ENCODE results near the gene RIPK1. TPM values are rescaled to one million over a fixed set of nuclear protein-coding genes. Genes with fewer than 3 reads are reported as not detected.

The RIPK1 gene
- total and polyA plus RNA-seq, 9 of the 15 experiments (the other 6 are each of a cell fraction or from before 2014, with no cell fraction given) = 3.8 to 24.9 (median 17.7) TPM

GRCh38 chr6:3159805-3160781 lies 91.8 kb downstream of the RIPK1 start (continued):
- 0 out of 2 replicates have a peak, but pooled peaks have one; percentile 19 for TF ChIP-seq SREBF2 (CRISPR knock-in tag; IDR thresholded peaks at IDR 0.05)
- no peak for TF ChIP-seq GABPB2 (CRISPR knock-in tag; conservative IDR thresholded peaks at IDR 0.05)
- TF ChIP-seq BCOR (IDR thresholded peaks at IDR 0.05) = 0 out of 2 replicates have a peak, but pooled peaks have one; percentile 39
- peak; percentile 50 to 60 for TF ChIP-seq NRF1 (conservative IDR thresholded peaks at IDR 0.05 in 1 of 2, IDR thresholded peaks at IDR 0.05 in 1 of 2)
- TF ChIP-seq ZNF586 (CRISPR knock-in tag; conservative IDR thresholded peaks at IDR 0.05) = no peak
- TF ChIP-seq MEF2D (tag; conservative IDR thresholded peaks at IDR 0.05; ENCODE audit: low read depth) = no peak
- peak; percentile 45 for TF ChIP-seq HMGN3 (IDR thresholded peaks at IDR 0.05; ENCODE audit: borderline replicate concordance, extremely low read depth, insufficient read length, low read depth, low read length)
- TF ChIP-seq, protein P1, sequence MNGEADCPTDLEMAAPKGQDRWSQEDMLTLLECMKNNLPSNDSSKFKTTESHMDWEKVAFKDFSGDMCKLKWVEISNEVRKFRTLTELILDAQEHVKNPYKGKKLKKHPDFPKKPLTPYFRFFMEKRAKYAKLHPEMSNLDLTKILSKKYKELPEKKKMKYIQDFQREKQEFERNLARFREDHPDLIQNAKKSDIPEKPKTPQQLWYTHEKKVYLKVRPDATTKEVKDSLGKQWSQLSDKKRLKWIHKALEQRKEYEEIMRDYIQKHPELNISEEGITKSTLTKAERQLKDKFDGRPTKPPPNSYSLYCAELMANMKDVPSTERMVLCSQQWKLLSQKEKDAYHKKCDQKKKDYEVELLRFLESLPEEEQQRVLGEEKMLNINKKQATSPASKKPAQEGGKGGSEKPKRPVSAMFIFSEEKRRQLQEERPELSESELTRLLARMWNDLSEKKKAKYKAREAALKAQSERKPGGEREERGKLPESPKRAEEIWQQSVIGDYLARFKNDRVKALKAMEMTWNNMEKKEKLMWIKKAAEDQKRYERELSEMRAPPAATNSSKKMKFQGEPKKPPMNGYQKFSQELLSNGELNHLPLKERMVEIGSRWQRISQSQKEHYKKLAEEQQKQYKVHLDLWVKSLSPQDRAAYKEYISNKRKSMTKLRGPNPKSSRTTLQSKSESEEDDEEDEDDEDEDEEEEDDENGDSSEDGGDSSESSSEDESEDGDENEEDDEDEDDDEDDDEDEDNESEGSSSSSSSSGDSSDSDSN (IDR thresholded peaks at IDR 0.05; ENCODE audit: borderline replicate concordance in 1 of 2, low read depth in 2 of 2, low read length in 2 of 2) = peak in 1 of 2 experiments; percentile 54; a peak in 2 of 4 replicates
- no peak for TF ChIP-seq RNF2 (IDR thresholded peaks at IDR 0.05)
- no peak for TF ChIP-seq CC2D1A (IDR thresholded peaks at IDR 0.05)
- no peak for TF ChIP-seq KDM2B (CRISPR knock-in tag; IDR thresholded peaks at IDR 0.05)
- TF ChIP-seq, protein P2, sequence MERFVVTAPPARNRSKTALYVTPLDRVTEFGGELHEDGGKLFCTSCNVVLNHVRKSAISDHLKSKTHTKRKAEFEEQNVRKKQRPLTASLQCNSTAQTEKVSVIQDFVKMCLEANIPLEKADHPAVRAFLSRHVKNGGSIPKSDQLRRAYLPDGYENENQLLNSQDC (CRISPR knock-in tag; IDR thresholded peaks at IDR 0.05) = 0 out of 2 replicates have a peak, but pooled peaks have one; percentile 25
- TF ChIP-seq ZBTB7A (IDR thresholded peaks at IDR 0.05; ENCODE audit: borderline replicate concordance, control insufficient read depth, low read depth, low read length) = peak; percentile 67; the same call in 1 of the 2 replicates
- peak; percentile 52 for TF ChIP-seq MEIS2 (IDR thresholded peaks at IDR 0.05; ENCODE audit: partially characterized antibody)
- TF ChIP-seq, protein P3, sequence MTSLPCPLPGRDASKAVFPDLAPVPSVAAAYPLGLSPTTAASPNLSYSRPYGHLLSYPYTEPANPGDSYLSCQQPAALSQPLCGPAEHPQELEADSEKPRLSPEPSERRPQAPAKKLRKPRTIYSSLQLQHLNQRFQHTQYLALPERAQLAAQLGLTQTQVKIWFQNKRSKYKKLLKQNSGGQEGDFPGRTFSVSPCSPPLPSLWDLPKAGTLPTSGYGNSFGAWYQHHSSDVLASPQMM (CRISPR knock-in tag; IDR thresholded peaks at IDR 0.05) = no peak
- no peak for TF ChIP-seq KAT8 (IDR thresholded peaks at IDR 0.05; ENCODE audit: low read depth)
- TF ChIP-seq HCFC1 (IDR thresholded peaks at IDR 0.05; ENCODE audit: low read depth, low read length) = peak; percentile 19; the same call in 1 of the 2 replicates
- TF ChIP-seq, protein P4, sequence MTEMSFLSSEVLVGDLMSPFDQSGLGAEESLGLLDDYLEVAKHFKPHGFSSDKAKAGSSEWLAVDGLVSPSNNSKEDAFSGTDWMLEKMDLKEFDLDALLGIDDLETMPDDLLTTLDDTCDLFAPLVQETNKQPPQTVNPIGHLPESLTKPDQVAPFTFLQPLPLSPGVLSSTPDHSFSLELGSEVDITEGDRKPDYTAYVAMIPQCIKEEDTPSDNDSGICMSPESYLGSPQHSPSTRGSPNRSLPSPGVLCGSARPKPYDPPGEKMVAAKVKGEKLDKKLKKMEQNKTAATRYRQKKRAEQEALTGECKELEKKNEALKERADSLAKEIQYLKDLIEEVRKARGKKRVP (CRISPR knock-in tag; IDR thresholded peaks at IDR 0.05) = no peak
- TF ChIP-seq SREBF1 (IDR thresholded peaks at IDR 0.05; ENCODE audit: borderline replicate concordance, low read depth, low read length) = no peak
- no peak for TF ChIP-seq PHB (CRISPR knock-in tag; IDR thresholded peaks at IDR 0.05)
- TF ChIP-seq ZNF124 (CRISPR knock-in tag; IDR thresholded peaks at IDR 0.05) = no peak
- peak; percentile 72 for TF ChIP-seq L3MBTL2 (IDR thresholded peaks at IDR 0.05)
- no peak for TF ChIP-seq ESRRB (CRISPR knock-in tag; IDR thresholded peaks at IDR 0.05; ENCODE audit: borderline replicate concordance)
- no peak for TF ChIP-seq ZNF699 (CRISPR knock-in tag; IDR thresholded peaks at IDR 0.05; ENCODE audit: insufficient replicate concordance)
- no peak for TF ChIP-seq ZNF3 (CRISPR knock-in tag; IDR thresholded peaks at IDR 0.05)
- peak; percentile 90 for TF ChIP-seq CTBP1 (IDR thresholded peaks at IDR 0.05; ENCODE audit: borderline replicate concordance)
